Activated T-cell treated with anti-CD3 and anti-CD28 coated beads, Interleukin-2, amount 50 U/mL, for 4 hours (primary cell): ENCODE measurements around the gene EIPR1. TPM values are rescaled to one million over a fixed set of nuclear protein-coding genes. Genes with fewer than 3 reads are reported as not detected.

Source experiments
- ATAC-seq, 2 donors: fragments of 200-7000 bp; cut with Tn5 transposase; one replicate each; pipeline ENCODE4 v1.10.0; 2021
- DNase-seq: peaks from one replicate; pipeline ENCODE4 v3.0.0-alpha.2; 2020
- H3K27me3 Mint-ChIP-seq: one replicate; pipeline ENCODE4 v1.8.0; 2021; ENCODE audit warnings: low read depth, mixed read lengths
- H3K36me3 Mint-ChIP-seq: one replicate; pipeline ENCODE4 v1.8.0; 2022; ENCODE audit warnings: mixed read lengths; ENCODE audit not compliant: insufficient read depth
- H3K4me1 Mint-ChIP-seq: one replicate; pipeline ENCODE4 v1.8.0; 2021; ENCODE audit warnings: low read depth, mixed read lengths
- H3K4me3 Mint-ChIP-seq: one replicate; pipeline ENCODE4 v1.8.0; 2021; ENCODE audit warnings: mild to moderate bottlenecking, moderate library complexity, mixed read lengths
- H3K9me3 Mint-ChIP-seq: one replicate; pipeline ENCODE4 v1.8.0; 2021; ENCODE audit warnings: mixed read lengths
- total RNA-seq, 3 donors: library from RNA; stranded (reverse); gene quantifications; one replicate each; pipeline ENCODE4 v1.2.1, GENCODE V29; 2021

Gene EIPR1
- total RNA-seq, 3 donors from 2014 or later = 36.3 to 39.5 (median 37.2) TPM

DNA sequence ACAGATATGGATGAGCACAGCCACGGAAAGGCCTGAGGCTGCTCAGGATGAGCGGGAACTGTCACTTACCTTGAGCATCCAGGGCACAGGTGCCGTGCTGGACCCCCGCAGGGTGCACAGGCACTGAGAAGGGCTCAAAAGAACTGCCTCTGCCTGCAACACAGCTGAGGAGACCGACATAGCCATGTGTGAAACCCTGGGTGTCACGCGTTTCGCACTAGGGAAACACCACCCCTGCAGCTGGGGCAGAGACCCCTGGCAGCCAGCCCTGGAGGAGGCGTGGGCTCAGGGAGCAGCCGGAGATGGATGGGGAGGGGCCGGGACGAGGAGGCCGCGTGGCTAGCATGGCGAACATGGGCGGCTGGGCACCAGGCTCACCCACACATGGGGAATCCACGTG is 228.9 kb downstream of the EIPR1 start:
- H3K4me1 Mint-ChIP-seq = peaks cover 3% of the 10 kb centered on the region
- ATAC-seq (no peak), DNase-seq (no peak)
- no peaks in the 10 kb centered on the region for H3K27me3 Mint-ChIP-seq
- H3K9me3 Mint-ChIP-seq = no peaks in the 10 kb centered on the region
- peaks cover 14% of the 10 kb centered on the region for H3K36me3 Mint-ChIP-seq
- H3K4me3 Mint-ChIP-seq = no peak overlapping the region

DNA sequence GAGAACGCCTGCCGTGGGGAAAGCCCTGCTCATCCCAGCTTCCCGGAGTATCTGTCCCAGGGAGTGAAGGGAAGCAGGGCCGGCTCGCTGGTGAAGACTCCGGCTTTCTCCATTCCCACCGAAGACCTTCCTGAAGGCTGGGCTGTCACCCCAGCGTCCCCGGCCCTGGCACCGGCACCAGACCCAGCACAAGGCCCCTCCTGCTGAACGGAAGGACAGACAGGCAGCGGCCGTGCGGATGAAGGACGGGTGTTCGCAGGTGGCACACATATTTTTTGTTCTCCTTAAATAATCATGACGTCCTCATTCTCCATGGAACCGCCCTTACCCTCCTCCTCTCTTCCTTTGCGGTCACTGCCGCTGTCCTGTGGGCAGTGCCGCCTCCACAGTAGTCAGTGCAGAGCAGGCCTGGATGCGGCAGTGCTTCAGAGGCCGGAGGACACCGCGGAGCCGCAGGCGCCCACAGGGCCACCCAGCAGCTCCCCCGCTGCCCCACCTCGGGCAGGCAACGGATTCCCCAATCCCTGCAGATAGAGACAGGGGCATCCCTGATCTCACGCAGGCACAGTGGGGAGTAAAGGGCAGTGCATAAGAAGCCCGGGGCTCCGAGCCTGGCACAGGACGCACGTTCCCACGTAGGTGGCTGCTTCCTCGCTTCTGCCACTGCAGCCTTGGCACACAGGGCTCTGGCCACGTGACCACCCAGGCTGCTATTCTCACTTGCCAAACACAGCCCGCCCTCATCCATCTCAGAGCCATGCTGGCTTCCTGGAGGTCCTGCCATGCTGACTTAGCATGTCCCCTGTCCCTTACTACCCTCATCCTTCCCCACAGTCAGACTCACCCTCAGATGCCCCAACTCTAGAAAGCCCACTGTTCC is 229.7 kb downstream of the EIPR1 start:
- H3K9me3 Mint-ChIP-seq = no peaks in the 10 kb centered on the region
- no peak overlapping the region for H3K4me3 Mint-ChIP-seq
- H3K36me3 Mint-ChIP-seq = peaks cover 14% of the 10 kb centered on the region
- H3K27me3 Mint-ChIP-seq = no peaks in the 10 kb centered on the region
- no peak for ATAC-seq
- DNase-seq = no peak
- peaks cover 3% of the 10 kb centered on the region for H3K4me1 Mint-ChIP-seq

DNA sequence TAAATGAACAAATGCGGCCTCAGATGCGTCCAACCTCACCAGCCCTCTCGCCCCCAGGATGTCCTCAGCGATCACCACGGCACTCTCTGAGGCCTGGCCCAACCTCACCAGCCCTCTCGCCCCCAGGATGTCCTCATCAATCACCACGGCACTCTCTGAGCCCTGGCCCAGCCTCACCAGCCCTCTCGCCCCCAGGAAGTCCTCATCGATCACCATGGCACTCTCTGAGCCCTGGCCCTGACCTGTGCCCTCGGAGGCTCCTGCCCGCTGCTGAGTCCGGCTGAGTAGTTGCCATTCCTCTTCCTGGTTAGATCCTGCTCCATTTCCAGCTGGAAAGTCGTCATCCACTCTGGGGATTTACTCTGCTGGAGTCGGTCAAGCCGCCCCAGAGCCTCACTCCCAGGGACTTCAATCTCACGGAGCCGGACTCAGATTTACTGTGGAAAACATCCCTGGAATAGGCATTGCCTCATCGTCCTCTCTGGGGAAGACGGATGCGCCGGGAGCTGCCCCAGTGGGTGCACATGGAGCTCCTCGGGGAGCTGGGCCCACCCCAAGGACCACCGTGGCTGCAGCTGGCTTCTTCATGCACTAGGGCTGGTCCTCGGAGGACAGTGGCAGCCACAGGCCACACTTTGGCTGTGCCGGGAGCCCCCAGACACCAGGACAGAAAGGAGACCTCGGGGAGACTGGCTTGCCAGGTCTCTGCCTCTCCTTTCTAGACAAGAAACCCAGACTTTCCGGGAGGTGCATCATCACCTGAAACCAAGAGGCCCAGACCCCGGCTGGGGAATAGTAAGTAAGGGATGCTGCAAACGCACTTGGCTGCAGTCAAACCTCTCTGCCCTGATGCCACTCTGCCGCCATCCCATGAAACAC is 230.6 kb downstream of the EIPR1 start:
- Mint-ChIP-seq H3K36me3 (peaks cover 11% of the 10 kb centered on the region), H3K4me3 (no peak overlapping the region), H3K27me3 (no peaks in the 10 kb centered on the region), H3K9me3 (no peaks in the 10 kb centered on the region), H3K4me1 (peaks cover 3% of the 10 kb centered on the region)
- DNase-seq (no peak), ATAC-seq (no peak)

DNA sequence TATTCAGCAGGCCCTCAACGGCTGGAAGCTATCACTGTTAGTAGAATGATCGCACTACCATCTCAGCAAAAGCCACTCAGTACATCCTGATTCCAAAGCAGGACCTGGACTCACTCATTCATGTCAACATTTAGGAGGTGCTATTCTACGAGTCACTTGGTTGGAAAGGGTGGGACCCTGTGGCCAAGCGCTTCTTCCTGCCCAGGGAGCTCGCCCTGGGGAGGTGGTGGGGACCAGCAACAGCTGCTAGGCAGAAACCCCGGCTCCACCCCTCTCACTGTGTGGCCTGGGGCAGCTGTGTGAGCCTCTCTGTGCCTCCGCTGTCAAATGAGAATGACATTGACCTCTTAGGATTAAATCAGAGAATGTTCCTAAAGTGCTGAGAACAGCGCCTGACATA is 231.4 kb downstream of the EIPR1 start:
- ATAC-seq = no peak
- peaks cover 3% of the 10 kb centered on the region for H3K4me1 Mint-ChIP-seq
- no peak overlapping the region for H3K4me3 Mint-ChIP-seq
- no peaks in the 10 kb centered on the region for H3K9me3 Mint-ChIP-seq
- no peak for DNase-seq
- peaks cover 7% of the 10 kb centered on the region for H3K36me3 Mint-ChIP-seq
- H3K27me3 Mint-ChIP-seq = no peaks in the 10 kb centered on the region

DNA sequence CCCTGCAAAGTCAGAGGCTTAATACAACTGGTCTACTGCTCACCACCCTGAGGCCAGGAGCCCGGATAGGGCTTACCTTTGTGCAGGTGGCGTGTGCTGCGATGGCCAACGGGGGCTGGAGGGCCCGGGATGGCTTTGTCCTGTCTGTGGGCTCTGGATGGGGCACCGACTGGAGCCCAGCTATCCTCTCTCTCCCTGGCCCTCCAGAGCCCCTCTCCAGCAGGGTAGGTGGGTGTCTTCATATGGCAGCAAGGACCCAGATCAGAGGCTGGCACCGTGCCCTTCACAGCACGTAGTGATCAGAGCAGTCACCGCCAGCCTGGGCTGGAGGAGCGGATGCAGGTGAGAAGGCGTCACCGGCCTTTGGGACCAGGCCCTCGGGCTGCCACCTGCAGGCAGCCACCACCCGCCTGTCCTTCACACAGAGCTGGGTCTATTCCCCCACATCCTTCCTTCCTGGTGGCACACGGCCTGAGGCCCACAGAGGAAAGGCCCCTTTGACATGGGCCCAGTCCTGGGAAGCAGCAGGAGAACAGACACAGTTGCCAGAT is 232.1 kb downstream of the EIPR1 start:
- no peak overlapping the region for H3K4me3 Mint-ChIP-seq
- no peak for ATAC-seq
- peaks cover 3% of the 10 kb centered on the region for H3K4me1 Mint-ChIP-seq
- peaks cover 3% of the 10 kb centered on the region for H3K36me3 Mint-ChIP-seq
- no peaks in the 10 kb centered on the region for H3K9me3 Mint-ChIP-seq
- H3K27me3 Mint-ChIP-seq = no peaks in the 10 kb centered on the region
- no peak for DNase-seq

DNA sequence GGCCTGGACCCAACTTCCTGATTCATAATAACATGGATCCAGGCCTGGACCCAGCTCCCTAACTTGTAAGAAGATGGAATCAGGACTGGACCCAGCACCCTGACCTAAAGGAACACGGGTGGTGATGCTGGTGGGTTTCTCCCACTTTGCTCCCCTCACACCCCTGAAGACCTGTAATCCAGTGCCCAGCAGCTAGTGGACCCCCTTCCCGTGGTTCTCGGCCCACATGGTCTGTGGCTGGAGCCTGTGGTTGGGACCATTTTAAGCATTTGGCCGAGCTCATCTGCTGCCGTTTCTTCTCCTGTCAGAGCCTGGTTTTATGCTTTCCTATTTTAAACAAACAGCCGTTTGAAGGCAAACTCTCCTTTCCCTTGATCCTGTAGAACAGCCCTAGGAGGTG is 232.8 kb downstream of the EIPR1 start:
- H3K4me3 Mint-ChIP-seq = no peak overlapping the region
- no peaks in the 10 kb centered on the region for H3K27me3 Mint-ChIP-seq
- ATAC-seq (no peak), DNase-seq (no peak)
- H3K36me3 Mint-ChIP-seq = peaks cover 2% of the 10 kb centered on the region
- H3K4me1 Mint-ChIP-seq = peaks cover 3% of the 10 kb centered on the region
- no peaks in the 10 kb centered on the region for H3K9me3 Mint-ChIP-seq

DNA sequence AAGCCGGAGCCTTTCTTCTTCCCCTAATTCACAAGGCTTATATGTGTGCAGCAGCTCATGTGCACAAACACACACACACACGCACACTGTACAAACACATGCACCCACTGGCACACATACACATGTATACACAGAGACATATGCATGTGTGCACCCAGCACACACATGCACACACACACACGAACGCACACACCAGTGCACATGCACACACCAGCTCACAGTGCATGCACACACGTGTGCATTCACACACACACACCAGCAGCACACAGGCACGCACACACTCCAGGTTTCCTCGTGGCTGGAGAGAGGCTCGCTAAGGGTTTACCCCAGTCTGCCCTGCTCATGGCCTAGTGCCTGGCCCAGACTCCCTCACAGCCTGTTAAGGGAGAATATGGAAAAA is 234.0 kb downstream of the EIPR1 start:
- ATAC-seq = no peak
- DNase-seq = no peak
- Mint-ChIP-seq H3K4me1 (peaks cover 3% of the 10 kb centered on the region), H3K9me3 (no peaks in the 10 kb centered on the region), H3K36me3 (peaks cover 2% of the 10 kb centered on the region), H3K27me3 (no peaks in the 10 kb centered on the region), H3K4me3 (no peak overlapping the region)

DNA sequence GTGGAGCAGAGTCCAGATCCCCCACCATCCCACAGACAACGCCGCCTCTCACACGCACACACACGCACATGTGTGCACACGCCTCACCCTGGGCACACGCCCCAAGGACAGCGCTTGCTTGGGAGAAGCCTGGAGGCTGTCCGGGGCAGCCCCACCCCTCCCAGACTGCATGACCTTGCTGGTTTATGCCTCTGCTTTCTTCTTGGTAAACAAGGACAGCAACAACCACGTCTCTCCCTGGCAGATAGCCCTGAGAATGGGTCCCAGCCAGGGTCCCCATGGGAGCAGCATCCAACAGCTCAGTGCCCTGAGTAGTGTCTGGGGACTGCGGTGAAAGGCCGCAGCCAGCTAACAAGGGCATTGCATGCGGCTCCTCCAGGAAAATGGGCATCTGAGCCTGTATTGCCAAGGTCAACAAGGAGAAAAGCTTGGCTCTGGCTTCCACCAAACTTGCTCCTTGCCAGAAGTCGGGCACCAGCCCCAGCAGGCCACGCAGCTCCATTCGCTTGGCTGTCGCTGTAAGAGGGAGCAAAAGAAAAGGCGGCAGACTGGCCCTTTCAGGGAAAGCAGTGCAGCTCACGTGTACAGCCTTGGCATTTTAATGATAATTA is 234.6 kb downstream of the EIPR1 start:
- ATAC-seq = no peak
- H3K4me3 Mint-ChIP-seq = no peak overlapping the region

DNA sequence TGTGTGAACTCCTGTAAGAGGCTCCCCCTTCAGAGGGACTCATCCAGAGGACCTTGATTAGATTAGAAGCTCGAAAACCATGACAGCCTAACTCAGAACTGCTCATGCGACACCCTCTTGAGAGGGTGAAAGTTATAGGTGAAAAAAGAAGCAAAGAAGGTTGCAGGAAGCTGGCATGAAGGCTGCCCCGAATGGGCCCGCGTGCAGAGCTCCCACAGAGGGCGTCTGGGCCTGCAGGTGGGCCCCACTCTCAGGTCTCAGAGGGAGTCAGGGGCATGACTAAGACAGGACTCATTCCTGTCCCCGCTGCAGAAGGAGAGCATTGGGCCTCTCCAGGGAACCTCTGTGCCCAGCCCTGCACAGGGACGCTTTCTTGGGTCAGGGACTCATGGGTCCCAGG is 235.4 kb downstream of the EIPR1 start:
- no peak for DNase-seq
- no peak for ATAC-seq
- H3K4me1 Mint-ChIP-seq = no peaks in the 10 kb centered on the region
- no peak overlapping the region for H3K4me3 Mint-ChIP-seq
- no peaks in the 10 kb centered on the region for H3K9me3 Mint-ChIP-seq
- no peaks in the 10 kb centered on the region for H3K27me3 Mint-ChIP-seq
- H3K36me3 Mint-ChIP-seq = no peaks in the 10 kb centered on the region

More for the DNA sequence above, 234.6 kb downstream of the EIPR1 start:
- no peaks in the 10 kb centered on the region for H3K9me3 Mint-ChIP-seq
- H3K4me1 Mint-ChIP-seq = no peaks in the 10 kb centered on the region
- no peaks in the 10 kb centered on the region for H3K36me3 Mint-ChIP-seq
- no peak for DNase-seq
- H3K27me3 Mint-ChIP-seq = no peaks in the 10 kb centered on the region

DNA sequence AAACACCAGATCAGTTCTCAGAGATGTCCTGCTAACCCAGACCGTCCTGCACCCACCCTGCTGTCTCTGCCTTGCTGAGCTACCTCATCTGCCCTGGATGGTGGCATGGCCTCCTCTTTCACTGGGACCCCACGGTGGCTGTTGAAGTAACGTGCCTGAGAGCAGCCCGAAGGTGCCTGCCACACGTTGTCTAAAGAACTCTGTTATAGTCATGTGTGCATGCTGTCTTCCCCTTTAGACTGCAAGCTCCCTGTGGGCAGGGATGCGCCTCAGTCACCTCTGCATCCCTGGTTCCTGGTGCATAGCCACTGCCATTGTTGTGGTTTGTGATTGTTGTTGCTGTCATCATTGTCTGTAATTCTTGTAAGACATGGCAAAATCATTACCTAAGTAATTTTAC is 235.9 kb downstream of the EIPR1 start:
- Mint-ChIP-seq H3K36me3 (no peaks in the 10 kb centered on the region), H3K4me3 (no peak overlapping the region), H3K4me1 (no peaks in the 10 kb centered on the region), H3K9me3 (no peaks in the 10 kb centered on the region), H3K27me3 (no peaks in the 10 kb centered on the region)
- no peak for ATAC-seq
- no peak for DNase-seq

DNA sequence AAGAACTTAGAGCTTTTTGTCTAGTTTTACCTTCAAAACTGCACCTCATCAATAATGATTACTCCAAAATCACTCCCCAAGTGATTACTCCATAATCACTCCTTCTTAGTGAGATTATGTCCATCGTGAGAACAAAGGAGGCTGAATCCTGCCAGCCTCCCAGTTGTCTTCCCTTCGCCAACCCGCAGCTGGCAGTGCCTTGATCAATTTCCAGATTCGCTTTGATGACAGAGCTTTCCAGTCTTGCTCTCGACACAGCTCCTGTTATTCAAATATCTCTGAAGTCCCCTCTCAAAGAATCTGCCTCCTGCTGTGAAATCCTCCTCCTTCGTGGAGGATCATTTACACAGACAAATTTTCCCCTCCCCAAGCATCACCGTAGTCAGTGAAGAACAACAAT is 237.7 kb downstream of the EIPR1 start:
- H3K27me3 Mint-ChIP-seq = no peaks in the 10 kb centered on the region
- no peak for ATAC-seq
- peaks cover 5% of the 10 kb centered on the region for H3K9me3 Mint-ChIP-seq

More for the DNA sequence above, 237.7 kb downstream of the EIPR1 start:
- H3K4me3 Mint-ChIP-seq = no peak overlapping the region
- no peak for DNase-seq
- H3K4me1 Mint-ChIP-seq = no peaks in the 10 kb centered on the region
- peaks cover 3% of the 10 kb centered on the region for H3K36me3 Mint-ChIP-seq
